Osteocyte (in vitro differentiated cells): ENCODE results near the gene SPTBN2. TPM values are rescaled to one million over a fixed set of nuclear protein-coding genes. Genes with fewer than 3 reads are reported as not detected.
"Not testable (repeated sequence)": the region's sequence is repeated elsewhere in the genome, so short reads cannot be mapped to it uniquely, and the experiment has no call there.

Source experiments
- DNase-seq: peaks from one replicate; pipeline ENCODE4 v3.0.0; 2021; ENCODE audit warnings: mixed read lengths; ENCODE audit not compliant: unreplicated experiment; ENCODE audit errors: extremely low spot score
- H3K27ac Mint-ChIP-seq: one replicate; pipeline ENCODE4 v1.8.0; 2021; ENCODE audit warnings: mild to moderate bottlenecking, mixed read lengths; ENCODE audit not compliant: unreplicated experiment
- H3K27me3 Mint-ChIP-seq: one replicate; pipeline ENCODE4 v1.8.0; 2021; ENCODE audit warnings: mixed read lengths; ENCODE audit not compliant: unreplicated experiment
- H3K36me3 Mint-ChIP-seq: one replicate; pipeline ENCODE4 v1.8.0; 2021; ENCODE audit warnings: mixed read lengths; ENCODE audit not compliant: unreplicated experiment
- H3K4me1 Mint-ChIP-seq: one replicate; pipeline ENCODE4 v1.8.0; 2021; ENCODE audit warnings: mixed read lengths; ENCODE audit not compliant: unreplicated experiment
- H3K4me3 Mint-ChIP-seq: one replicate; pipeline ENCODE4 v1.8.0; 2021; ENCODE audit warnings: mild to moderate bottlenecking, moderate library complexity, mixed read lengths; ENCODE audit not compliant: unreplicated experiment
- H3K9me3 Mint-ChIP-seq: one replicate; pipeline ENCODE4 v1.8.0; 2021; ENCODE audit warnings: mixed read lengths; ENCODE audit not compliant: unreplicated experiment
- CTCF ChIP-seq: fragments of 200-600 bp; sonication (generic); IDR thresholded peaks from 2 replicates; pipeline ENCODE4 v1.5.0; 2021; ENCODE audit warnings: antibody characterized with exemption, mild to moderate bottlenecking, moderate library complexity
- total RNA-seq: library from RNA; stranded (reverse); gene quantifications from 2 replicates; pipeline ENCODE4 v1.2.1, GENCODE V29; 2021

Gene SPTBN2
- total RNA-seq, 1 donor from 2014 or later = 12.6 TPM

GRCh38 chr11:66725647-66726046, 3.4 kb downstream of the SPTBN2 start:
- Mint-ChIP-seq H3K27me3 (peaks cover 27% of the 10 kb centered on the region), H3K36me3 (peaks cover 1% of the 10 kb centered on the region), H3K9me3 (no peaks in the 10 kb centered on the region), H3K27ac (no peak overlapping the region), H3K4me1 (peaks cover 26% of the 10 kb centered on the region), H3K4me3 (no peak overlapping the region)
- TF ChIP-seq CTCF = no peak
- DNase-seq = no peak

GRCh38 chr11:66725114-66725513, 3.9 kb downstream of the SPTBN2 start:
- no peak for TF ChIP-seq CTCF
- peaks cover 27% of the 10 kb centered on the region for H3K27me3 Mint-ChIP-seq
- peaks cover 32% of the 10 kb centered on the region for H3K4me1 Mint-ChIP-seq
- peaks cover 1% of the 10 kb centered on the region for H3K36me3 Mint-ChIP-seq
- no peak for DNase-seq
- no peaks in the 10 kb centered on the region for H3K9me3 Mint-ChIP-seq
- H3K27ac Mint-ChIP-seq = no peak overlapping the region
- no peak overlapping the region for H3K4me3 Mint-ChIP-seq

GRCh38 chr11:66724167-66724566, 4.8 kb downstream of the SPTBN2 start:
- H3K9me3 Mint-ChIP-seq = not testable (repeated sequence)
- peaks cover 37% of the 10 kb centered on the region for H3K4me1 Mint-ChIP-seq

GRCh38 chr11:66723693-66724092, 5.3 kb downstream of the SPTBN2 start:
- Mint-ChIP-seq H3K36me3 (peaks cover 1% of the 10 kb centered on the region), H3K4me1 (peaks cover 35% of the 10 kb centered on the region)

More at GRCh38 chr11:66724167-66724566, 4.8 kb downstream of the SPTBN2 start:
- H3K36me3 Mint-ChIP-seq, DNase-seq, H3K4me3 Mint-ChIP-seq, H3K27ac Mint-ChIP-seq: not testable (repeated sequence)
- peaks cover 24% of the 10 kb centered on the region for H3K27me3 Mint-ChIP-seq

GRCh38 chr11:66722745-66723651, 6.0 kb downstream of the SPTBN2 start:
- no peak for TF ChIP-seq CTCF
- Mint-ChIP-seq H3K36me3 (peaks cover 1% of the 10 kb centered on the region), H3K4me1 (peaks cover 33% of the 10 kb centered on the region), H3K9me3 (no peaks in the 10 kb centered on the region), H3K4me3 (no peak overlapping the region), H3K27me3 (peaks cover 19% of the 10 kb centered on the region), H3K27ac (no peak overlapping the region)
- DNase-seq = no peak

More at GRCh38 chr11:66723693-66724092, 5.3 kb downstream of the SPTBN2 start:
- no peak overlapping the region for H3K27ac Mint-ChIP-seq
- no peaks in the 10 kb centered on the region for H3K9me3 Mint-ChIP-seq
- peaks cover 22% of the 10 kb centered on the region for H3K27me3 Mint-ChIP-seq
- no peak for DNase-seq
- no peak overlapping the region for H3K4me3 Mint-ChIP-seq
- no peak for TF ChIP-seq CTCF
